Neuron (in vitro differentiated cells): ENCODE results near the gene ITCH.

Source experiments
- H2AFZ ChIP-seq: one replicate; pipeline ENCODE4 v1.6.1; 2013; ENCODE audit warnings: low read depth, mild to moderate bottlenecking, inconsistent platforms, low read length, moderate library complexity
- H3K27me3 ChIP-seq: one replicate; pipeline ENCODE4 v1.6.1; 2013; ENCODE audit warnings: low read length; ENCODE audit not compliant: insufficient read depth
- H3K36me3 ChIP-seq: one replicate; pipeline ENCODE4 v1.6.1; 2013; ENCODE audit warnings: low read length; ENCODE audit not compliant: insufficient read depth
- H3K4me1 ChIP-seq: one replicate; pipeline ENCODE4 v1.6.1; 2013; ENCODE audit warnings: low read length; ENCODE audit not compliant: insufficient read depth
- H3K4me3 ChIP-seq: 2 replicates; pipeline ENCODE4 v1.5.1; 2013; ENCODE audit warnings: mild to moderate bottlenecking, low read length, moderate library complexity
- H3K9me3 ChIP-seq: one replicate; pipeline ENCODE4 v1.6.1; 2013; ENCODE audit warnings: low read length

The ITCH gene

GRCh38 chr20:34522969-34523871, 160.1 kb downstream of the ITCH start:
- Histone ChIP-seq H3K4me3 (no peak overlapping the region), H3K9me3 (no peaks in the 10 kb centered on the region), H3K36me3 (peaks cover 47% of the 10 kb centered on the region), H2AFZ (no peak overlapping the region), H3K4me1 (no peaks in the 10 kb centered on the region), H3K27me3 (no peaks in the 10 kb centered on the region)

- Histone ChIP-seq H3K36me3 (peaks cover 54% of the 10 kb centered on the region), H2AFZ (no peak overlapping the region), H3K9me3 (no peaks in the 10 kb centered on the region), H3K4me3 (no peak overlapping the region), H3K4me1 (no peaks in the 10 kb centered on the region), H3K27me3 (no peaks in the 10 kb centered on the region)
Measured at GRCh38 chr20:34524426-34524825, 161.4 kb downstream of the ITCH start.

GRCh38 chr20:34525342-34525708, 162.3 kb downstream of the ITCH start:
- H3K9me3 ChIP-seq, result no peaks in the 10 kb centered on the region
- H2AFZ ChIP-seq, result no peak overlapping the region
- no peak overlapping the region for H3K4me3 ChIP-seq
- H3K36me3 ChIP-seq, result peaks cover 58% of the 10 kb centered on the region
- H3K27me3 ChIP-seq, result no peaks in the 10 kb centered on the region
- H3K4me1 ChIP-seq, result no peaks in the 10 kb centered on the region

- H3K36me3 ChIP-seq, result peaks cover 64% of the 10 kb centered on the region
- H2AFZ ChIP-seq, result no peak overlapping the region
- H3K27me3 ChIP-seq, result no peaks in the 10 kb centered on the region
- no peaks in the 10 kb centered on the region for H3K9me3 ChIP-seq
- H3K4me3 ChIP-seq, result no peak overlapping the region
- no peaks in the 10 kb centered on the region for H3K4me1 ChIP-seq
Measured at GRCh38 chr20:34525709-34526416, 162.8 kb downstream of the ITCH start.

- Histone ChIP-seq H2AFZ (no peak overlapping the region), H3K4me1 (no peaks in the 10 kb centered on the region), H3K27me3 (no peaks in the 10 kb centered on the region), H3K36me3 (peaks cover 70% of the 10 kb centered on the region), H3K4me3 (no peak overlapping the region), H3K9me3 (no peaks in the 10 kb centered on the region)
Measured at GRCh38 chr20:34526466-34526865, 163.4 kb downstream of the ITCH start.

- Histone ChIP-seq H3K27me3 (no peaks in the 10 kb centered on the region), H3K4me1 (no peaks in the 10 kb centered on the region), H3K36me3 (peaks cover 75% of the 10 kb centered on the region), H3K4me3 (no peak overlapping the region), H2AFZ (no peak overlapping the region), H3K9me3 (no peaks in the 10 kb centered on the region)
Measured at GRCh38 chr20:34527016-34527415, 163.9 kb downstream of the ITCH start.

- H3K4me3 ChIP-seq, result no peak overlapping the region
- H3K4me1 ChIP-seq, result no peaks in the 10 kb centered on the region
- H3K27me3 ChIP-seq, result no peaks in the 10 kb centered on the region
- H3K36me3 ChIP-seq, result peaks cover 80% of the 10 kb centered on the region
- no peaks in the 10 kb centered on the region for H3K9me3 ChIP-seq
- no peak overlapping the region for H2AFZ ChIP-seq
Measured at GRCh38 chr20:34528921-34529297, 165.8 kb downstream of the ITCH start.

- Histone ChIP-seq H3K4me3 (no peak overlapping the region), H3K27me3 (no peaks in the 10 kb centered on the region), H3K4me1 (no peaks in the 10 kb centered on the region), H3K36me3 (peaks cover 83% of the 10 kb centered on the region), H2AFZ (no peak overlapping the region), H3K9me3 (no peaks in the 10 kb centered on the region)
Measured at GRCh38 chr20:34529742-34530141, 166.7 kb downstream of the ITCH start.

- no peaks in the 10 kb centered on the region for H3K9me3 ChIP-seq
- H3K36me3 ChIP-seq, result peaks cover 89% of the 10 kb centered on the region
- no peaks in the 10 kb centered on the region for H3K4me1 ChIP-seq
- no peaks in the 10 kb centered on the region for H3K27me3 ChIP-seq
- no peak overlapping the region for H3K4me3 ChIP-seq
- no peak overlapping the region for H2AFZ ChIP-seq
Measured at GRCh38 chr20:34530342-34530741, 167.3 kb downstream of the ITCH start.

GRCh38 chr20:34531608-34532265, 168.7 kb downstream of the ITCH start:
- no peaks in the 10 kb centered on the region for H3K4me1 ChIP-seq
- peaks cover 86% of the 10 kb centered on the region for H3K36me3 ChIP-seq
- no peaks in the 10 kb centered on the region for H3K9me3 ChIP-seq
- H3K4me3 ChIP-seq, result no peak overlapping the region
- no peak overlapping the region for H2AFZ ChIP-seq
- H3K27me3 ChIP-seq, result no peaks in the 10 kb centered on the region

GRCh38 chr20:34532320-34532719, 169.2 kb downstream of the ITCH start:
- H2AFZ ChIP-seq, result no peak overlapping the region
- no peak overlapping the region for H3K4me3 ChIP-seq
- no peaks in the 10 kb centered on the region for H3K4me1 ChIP-seq
- H3K9me3 ChIP-seq, result no peaks in the 10 kb centered on the region
- H3K36me3 ChIP-seq, result peaks cover 86% of the 10 kb centered on the region
- H3K27me3 ChIP-seq, result no peaks in the 10 kb centered on the region

GRCh38 chr20:34532756-34533155, 169.7 kb downstream of the ITCH start:
- no peak overlapping the region for H2AFZ ChIP-seq
- no peak overlapping the region for H3K4me3 ChIP-seq
- H3K27me3 ChIP-seq, result no peaks in the 10 kb centered on the region
- no peaks in the 10 kb centered on the region for H3K9me3 ChIP-seq
- H3K36me3 ChIP-seq, result peaks cover 86% of the 10 kb centered on the region
- H3K4me1 ChIP-seq, result no peaks in the 10 kb centered on the region
